ENCODE results near the gene KDM4E. TPM values are rescaled to one million over a fixed set of nuclear protein-coding genes. Genes with fewer than 3 reads are reported as not detected.

The KDM4E gene
- total and polyA plus RNA-seq, 4 donors = not detected

- Histone ChIP-seq H3K27ac (ENCODE audit: low read depth in 1 of 2, low read length in 2 of 2) (no peak overlapping the region), H3K9me3 (ENCODE audit: control insufficient read depth in 4 of 4, low read length in 3 of 4) (no peaks in the 10 kb centered on the region), H3K4me1 (ENCODE audit: control insufficient read depth in 4 of 4, insufficient read depth in 4 of 4, low read length in 3 of 4) (peaks cover 1 to 23% (median 21%) of the 10 kb centered on the region in 4 donors), H3K9ac (ENCODE audit: low read depth in 1 of 2, low read length in 2 of 2) (no peak overlapping the region), H3K4me3 (ENCODE audit: low read depth in 1 of 3, low read length in 3 of 3) (no peak overlapping the region), H3K27me3 (ENCODE audit: control insufficient read depth in 4 of 4, insufficient read depth in 4 of 4, low read length in 3 of 4) (no peaks in the 10 kb centered on the region), H3K36me3 (ENCODE audit: control insufficient read depth in 4 of 4, insufficient read depth in 3 of 4, low read depth in 1 of 4, low read length in 3 of 4) (peaks cover 2 to 9% (median 4%) of the 10 kb centered on the region in 4 donors)
- no peak for DNase-seq (ENCODE audit: low spot score)
- TF ChIP-seq RAD21 (IDR thresholded peaks at IDR 0.05) = no peak
- 89% methylated on average over 1 of the region's 1 CpG for WGBS
Observed at GRCh38 chr11:94975599-94975998, 49.5 kb upstream of the KDM4E start.

- Histone ChIP-seq H3K9ac (ENCODE audit: low read depth in 1 of 2, low read length in 2 of 2) (no peak overlapping the region), H3K4me3 (ENCODE audit: low read depth in 1 of 3, low read length in 3 of 3) (no peak overlapping the region), H3K27me3 (ENCODE audit: control insufficient read depth in 4 of 4, insufficient read depth in 4 of 4, low read length in 3 of 4) (no peaks in the 10 kb centered on the region), H3K4me1 (ENCODE audit: control insufficient read depth in 4 of 4, insufficient read depth in 4 of 4, low read length in 3 of 4) (no peaks in the 10 kb centered on the region), H3K9me3 (ENCODE audit: control insufficient read depth in 4 of 4, low read length in 3 of 4) (no peaks in the 10 kb centered on the region), H3K36me3 (ENCODE audit: control insufficient read depth in 4 of 4, insufficient read depth in 3 of 4, low read depth in 1 of 4, low read length in 3 of 4) (no peaks in the 10 kb centered on the region), H3K27ac (ENCODE audit: low read depth in 1 of 2, low read length in 2 of 2) (no peak overlapping the region)
- no peak for DNase-seq (ENCODE audit: low spot score)
- TF ChIP-seq MAX (IDR thresholded peaks at IDR 0.05) = no peak
- no peak for TF ChIP-seq RAD21 (IDR thresholded peaks at IDR 0.05)
- no peak for TF ChIP-seq EGR1 (IDR thresholded peaks at IDR 0.05; ENCODE audit: low read depth in 2 of 2)
- TF ChIP-seq REST (IDR thresholded peaks at IDR 0.05) = no peak
- no peak for TF ChIP-seq CTCF (IDR thresholded peaks at IDR 0.05; ENCODE audit: low read depth, low read length, missing input control)
- TF ChIP-seq ATF3 (IDR thresholded peaks at IDR 0.05) = no peak
- TF ChIP-seq FOXA1 (IDR thresholded peaks at IDR 0.05) = no peak
- no peak for TF ChIP-seq JUND (IDR thresholded peaks at IDR 0.05)
- TF ChIP-seq FOXA2 (IDR thresholded peaks at IDR 0.05) = no peak
- no peak for TF ChIP-seq RXRA (IDR thresholded peaks at IDR 0.05)
- no peak for TF ChIP-seq HNF4G (IDR thresholded peaks at IDR 0.05)
- no peak for TF ChIP-seq YY1 (IDR thresholded peaks at IDR 0.05)
- no peak for TF ChIP-seq GABPA (IDR thresholded peaks at IDR 0.05 in 1 of 2, conservative IDR thresholded peaks at IDR 0.05 in 1 of 2)
- TF ChIP-seq TAF1 (conservative IDR thresholded peaks at IDR 0.05) = no peak
- TF ChIP-seq ZBTB33 (IDR thresholded peaks at IDR 0.05) = no peak
- TF ChIP-seq NR2F2 (IDR thresholded peaks at IDR 0.05) = no peak
- 76% methylated on average over 4 of the region's 4 CpGs for WGBS
Observed at GRCh38 chr11:94987378-94987777, 37.7 kb upstream of the KDM4E start.
